Subcutaneous abdominal adipose tissue (tissue), 5 donors: ENCODE results near the gene GPX2.
A peak's percentile ranks its signal among the peaks of the same experiment; 100 is the strongest.
"Not testable (repeated sequence)": the region's sequence is repeated elsewhere in the genome, so short reads cannot be mapped to it uniquely, and the experiment has no call there.

Experiments used
- H3K27ac ChIP-seq: one replicate; pipeline ENCODE4 v1.7.0; 2013; ENCODE audit warnings: low read depth, mild to moderate bottlenecking, inconsistent platforms, low read length, moderate library complexity
- H3K27me3 ChIP-seq, 5 donors: one replicate each; pipeline ENCODE4 v1.7.0; 2013; ENCODE audit warnings: low read length in 5 of 5, inconsistent platforms in 1 of 5; ENCODE audit not compliant: control insufficient read depth in 5 of 5, insufficient read depth in 4 of 5
- H3K36me3 ChIP-seq, 5 donors: one replicate each; pipeline ENCODE4 v1.7.0; 2013; ENCODE audit warnings: low read length in 5 of 5; ENCODE audit not compliant: control insufficient read depth in 5 of 5, insufficient read depth in 5 of 5
- H3K4me1 ChIP-seq, 5 donors: one replicate each; pipeline ENCODE4 v1.7.0; 2013; ENCODE audit warnings: low read length in 5 of 5, mild to moderate bottlenecking in 3 of 5, moderate library complexity in 1 of 5; ENCODE audit not compliant: control insufficient read depth in 5 of 5, insufficient read depth in 5 of 5
- H3K4me3 ChIP-seq, 5 donors: one replicate each; pipeline ENCODE4 v1.7.0; 2013; ENCODE audit warnings: low read length in 5 of 5, low read depth in 1 of 5
- H3K9ac ChIP-seq, 5 donors: one replicate each; pipeline ENCODE4 v1.7.0; 2013; ENCODE audit warnings: low read length in 5 of 5, mild to moderate bottlenecking in 4 of 5, moderate library complexity in 3 of 5
- H3K9me3 ChIP-seq, 5 donors: one replicate each; pipeline ENCODE4 v1.7.0; 2013; ENCODE audit warnings: low read length in 5 of 5; ENCODE audit not compliant: control insufficient read depth in 5 of 5
- donor health status: healthy.
- donor health status: healthy.
- donor health status: healthy.
- donor health status: healthy.
- donor health status: healthy.

Gene GPX2

DNA sequence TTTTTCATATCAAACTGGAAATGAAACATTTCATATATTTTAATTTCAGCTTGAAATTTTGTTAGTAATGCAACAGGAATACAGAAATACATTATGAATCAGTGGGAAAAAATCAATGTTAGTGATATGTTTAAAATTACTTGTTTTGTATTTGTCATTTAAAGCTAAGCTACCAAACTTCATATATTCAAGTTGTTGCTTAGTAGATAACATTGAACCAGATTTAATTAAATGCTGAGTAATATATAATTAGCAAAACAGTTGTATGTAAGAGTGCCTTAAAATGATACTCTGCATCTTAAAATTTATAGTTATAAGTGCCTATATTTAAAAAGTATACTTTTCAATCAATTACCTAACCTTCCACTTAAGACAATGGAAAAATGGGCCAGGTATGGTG is 23.3 kb downstream of the GPX2 start:
- Histone ChIP-seq H3K27me3 (no peaks in the 10 kb centered on the region), H3K27ac (peak overlapping the region; percentile 38), H3K9me3 (no peaks in the 10 kb centered on the region), H3K4me1 (peaks cover 0 to 37% (median 25%) of the 10 kb centered on the region in 5 donors), H3K9ac (no peak overlapping the region), H3K4me3 (no peak overlapping the region), H3K36me3 (peaks cover under 1 to 8% (median 4%) of the 10 kb centered on the region in 5 donors)

DNA sequence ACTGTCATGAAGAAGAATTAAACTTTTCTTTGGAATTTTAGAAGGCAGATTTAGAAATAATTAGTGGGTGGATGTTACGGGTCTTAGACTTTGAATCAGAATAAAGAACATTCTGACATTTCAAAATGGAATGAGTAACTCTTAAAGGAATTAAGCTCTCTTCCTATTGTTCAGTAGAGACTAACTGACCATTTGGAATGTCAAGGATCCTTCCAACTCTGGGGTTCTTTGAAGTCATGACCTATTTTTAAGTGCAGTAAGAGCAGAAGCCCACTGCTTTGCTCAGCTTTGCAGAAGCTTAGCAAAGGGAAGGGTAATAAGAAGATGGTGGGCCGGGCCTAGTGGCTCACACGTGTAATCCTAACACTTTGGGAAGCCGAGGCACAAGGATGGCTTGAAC is 24.3 kb downstream of the GPX2 start:
- H3K4me3 ChIP-seq = no peak overlapping the region
- no peaks in the 10 kb centered on the region for H3K9me3 ChIP-seq
- peak overlapping the region; percentile 38 for H3K27ac ChIP-seq
- H3K27me3 ChIP-seq = no peaks in the 10 kb centered on the region
- no peak overlapping the region for H3K9ac ChIP-seq
- H3K36me3 ChIP-seq = peaks cover 0 to 2% (median 0%) of the 10 kb centered on the region in 5 donors
- peaks cover 0 to 39% (median 31%) of the 10 kb centered on the region in 5 donors for H3K4me1 ChIP-seq

DNA sequence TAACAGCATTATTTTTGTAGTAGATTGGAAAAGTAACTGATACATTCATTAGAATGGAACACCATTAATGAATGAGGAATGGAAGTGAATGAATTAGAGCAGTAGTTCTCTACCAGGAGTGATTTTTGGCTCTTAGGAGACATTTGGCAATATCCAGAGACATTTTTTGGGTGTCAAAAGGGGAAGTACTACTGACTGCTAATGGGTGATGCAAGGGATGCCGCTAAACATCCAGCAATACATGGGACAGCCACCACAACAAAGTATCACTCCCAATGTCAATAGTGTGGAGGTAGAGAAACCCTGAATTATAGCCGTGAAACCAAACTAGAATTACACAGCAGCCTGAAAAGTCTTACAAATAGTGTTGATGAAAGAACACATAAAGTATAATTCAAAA is 26.7 kb downstream of the GPX2 start:
- Histone ChIP-seq H3K4me3 (peak overlapping the region in 2 of 5 donors; percentile 96 to 98), H3K36me3 (no peaks in the 10 kb centered on the region), H3K27ac (no peak overlapping the region), H3K9ac (no peak overlapping the region), H3K27me3 (no peaks in the 10 kb centered on the region), H3K4me1 (peaks cover 0 to 36% (median 31%) of the 10 kb centered on the region in 5 donors), H3K9me3 (no peaks in the 10 kb centered on the region)

DNA sequence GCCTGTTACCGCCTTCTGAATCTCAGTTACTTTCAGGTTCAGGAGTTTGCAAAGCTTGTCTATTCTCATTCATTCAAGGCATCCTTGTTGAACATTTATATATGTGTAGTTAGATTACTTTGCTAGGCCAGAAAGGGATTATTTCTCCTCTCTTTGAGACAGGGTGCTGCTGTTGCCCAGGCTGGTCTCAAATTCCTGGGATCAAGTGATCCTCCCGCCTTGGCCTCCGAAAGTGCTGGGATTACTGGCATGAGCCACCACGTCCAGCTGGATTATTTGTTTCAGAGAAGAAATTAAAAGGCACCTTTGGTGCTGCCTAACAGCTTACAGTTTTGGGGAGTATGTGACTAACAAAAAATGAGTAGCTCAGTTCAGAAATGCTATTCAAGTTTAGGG is 27.5 kb downstream of the GPX2 start:
- Histone ChIP-seq H3K36me3 (no peaks in the 10 kb centered on the region), H3K9me3 (no peaks in the 10 kb centered on the region), H3K4me1 (peaks cover 0 to 29% (median 25%) of the 10 kb centered on the region in 5 donors), H3K27ac (peak overlapping the region; percentile 97), H3K9ac (peak overlapping the region; percentile 95 to 99 (median 99)), H3K4me3 (peak overlapping the region; percentile 89 to 98 (median 91)), H3K27me3 (no peaks in the 10 kb centered on the region)

DNA sequence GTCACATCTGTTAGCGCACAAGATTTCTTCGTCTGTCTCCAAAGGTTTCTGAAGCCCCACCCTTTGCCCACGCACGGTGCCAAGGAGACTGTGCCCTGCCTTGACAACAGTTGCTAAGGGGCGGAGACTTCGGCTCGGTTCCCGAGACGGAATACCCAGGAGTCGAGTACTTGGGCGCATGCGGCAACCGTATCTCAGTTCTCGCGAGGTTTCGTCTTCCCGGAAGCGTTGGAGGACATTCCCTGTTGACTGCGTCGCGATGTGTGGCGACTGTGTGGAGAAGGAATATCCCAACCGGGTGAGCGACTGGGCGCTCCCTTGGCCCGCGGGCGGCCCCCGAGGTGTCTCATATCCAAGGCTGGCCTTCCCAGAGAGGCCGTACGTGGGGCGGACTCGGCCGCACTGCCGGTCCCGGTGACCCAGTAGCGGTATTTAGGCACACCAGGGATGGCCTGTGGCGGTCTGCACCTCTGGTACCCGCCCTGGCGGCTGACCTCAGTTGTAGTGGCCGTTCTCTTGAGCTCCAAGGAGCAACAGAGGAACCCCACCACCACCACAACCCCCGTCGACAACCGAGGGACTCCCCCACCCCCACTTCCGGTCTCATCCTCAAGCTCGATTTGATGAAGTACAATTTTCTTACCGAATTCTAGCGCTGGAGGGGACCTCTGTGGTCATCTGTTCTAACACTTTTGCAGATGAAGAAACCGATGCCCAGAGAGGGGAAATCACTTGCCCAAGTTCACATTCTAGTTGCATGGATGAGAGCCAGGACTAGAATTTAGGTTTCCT is 28.1 kb downstream of the GPX2 start, which contains the start of gene CHURC1:
TSS of gene CHURC1 (plus strand) at position 219 of the 792 bp plus-strand sequence. CDS start at position 260, 41 bp downstream.
- peaks cover 0 to 3% (median 0%) of the 10 kb centered on the region in 5 donors for H3K27me3 ChIP-seq
- no peaks in the 10 kb centered on the region for H3K9me3 ChIP-seq
- H3K4me1 ChIP-seq = peaks cover 0 to 25% (median 21%) of the 10 kb centered on the region in 5 donors
- H3K9ac ChIP-seq = peak within 1 kb of the TSS; percentile 95 to 99 (median 99)
- H3K36me3 ChIP-seq = no peaks in the 10 kb centered on the region
- H3K27ac ChIP-seq = peak within 1 kb of the TSS; percentile 97
- peak within 1 kb of the TSS; percentile 89 to 98 (median 91) for H3K4me3 ChIP-seq

DNA sequence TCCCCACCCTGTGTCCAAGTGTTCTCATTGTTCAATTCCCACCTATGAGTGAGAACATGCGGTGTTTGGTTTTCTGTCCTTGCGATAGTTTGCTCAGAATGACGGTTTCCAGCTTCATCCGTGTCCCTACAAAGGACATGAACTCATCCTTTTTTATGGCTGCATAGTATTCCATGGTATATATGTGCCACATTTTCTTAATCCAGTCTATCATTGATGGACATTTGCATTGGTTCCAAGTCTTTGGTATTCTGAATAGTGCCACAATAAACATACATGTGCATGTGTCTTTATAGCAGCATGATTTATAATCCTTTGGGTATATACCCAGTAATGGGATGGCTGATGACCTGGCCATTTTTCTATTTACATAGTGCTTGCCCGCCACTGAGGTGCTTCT is 29.1 kb downstream of the GPX2 start:
- H3K9me3 ChIP-seq, H3K36me3 ChIP-seq, H3K27ac ChIP-seq, H3K9ac ChIP-seq, H3K27me3 ChIP-seq: not testable (repeated sequence)
- Histone ChIP-seq H3K4me1 (peaks cover 0 to 25% (median 18%) of the 10 kb centered on the region in 5 donors), H3K4me3 (peak overlapping the region in 4 of 5 donors; percentile 65 to 98 (median 94))

DNA sequence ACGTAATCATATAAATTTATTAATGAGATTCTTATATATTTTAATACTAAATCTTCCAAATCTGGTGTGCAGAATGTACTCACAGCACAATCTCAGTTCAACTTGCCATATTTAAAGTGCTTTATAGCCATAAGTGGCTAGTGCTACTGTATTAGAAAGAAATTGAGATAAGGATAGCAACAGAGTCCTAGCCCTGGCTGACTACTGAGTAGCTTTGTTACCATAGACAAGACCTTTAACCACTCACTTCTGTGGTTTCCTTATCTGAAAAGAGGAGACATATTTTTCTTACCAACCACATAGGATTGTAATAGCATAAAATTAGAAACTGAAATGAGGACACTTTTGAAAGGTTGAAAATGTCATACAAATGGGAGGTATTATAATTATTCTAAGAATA is 30.3 kb downstream of the GPX2 start:
- no peaks in the 10 kb centered on the region for H3K9me3 ChIP-seq
- no peak overlapping the region for H3K4me3 ChIP-seq
- peaks cover 0 to 23% (median 16%) of the 10 kb centered on the region in 5 donors for H3K4me1 ChIP-seq
- peaks cover 0 to 4% (median 0%) of the 10 kb centered on the region in 5 donors for H3K27me3 ChIP-seq
- H3K9ac ChIP-seq = no peak overlapping the region
- H3K36me3 ChIP-seq = no peaks in the 10 kb centered on the region
- no peak overlapping the region for H3K27ac ChIP-seq

DNA sequence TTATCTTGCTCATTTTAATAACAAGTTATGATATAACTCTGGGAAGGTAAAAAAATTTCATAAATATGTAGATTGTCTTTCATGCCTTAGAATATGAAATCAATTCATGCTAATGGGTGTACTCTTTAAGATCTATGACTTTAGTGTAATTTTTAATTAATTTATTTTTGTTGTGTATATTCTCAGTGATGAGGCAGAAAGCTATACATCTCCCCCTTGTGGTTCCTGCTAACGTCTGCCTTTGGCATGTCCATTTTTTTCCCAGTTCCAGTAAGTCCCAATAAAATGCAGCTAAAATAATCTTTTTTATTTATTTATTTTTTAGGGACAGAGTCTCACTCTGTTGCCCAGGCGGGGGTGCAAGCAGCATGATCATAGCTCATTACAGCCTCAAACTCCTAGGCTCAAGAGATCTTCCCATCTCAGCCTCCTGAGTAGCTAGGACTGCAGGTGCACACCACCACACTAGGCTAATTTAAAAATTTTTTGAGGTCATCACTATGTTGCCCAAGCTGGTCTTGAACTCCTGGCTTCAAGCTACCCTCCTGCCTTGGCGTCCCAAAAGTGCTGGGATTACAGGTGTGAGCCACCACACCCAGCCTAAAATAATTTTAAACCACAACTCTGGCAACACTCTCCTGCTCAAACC is 31.6 kb downstream of the GPX2 start:
- Histone ChIP-seq H3K27me3 (peaks cover 0 to 4% (median 0%) of the 10 kb centered on the region in 5 donors), H3K4me1 (peaks cover 0 to 20% (median 13%) of the 10 kb centered on the region in 5 donors), H3K27ac (no peak overlapping the region), H3K9ac (no peak overlapping the region), H3K9me3 (no peaks in the 10 kb centered on the region), H3K36me3 (no peaks in the 10 kb centered on the region), H3K4me3 (no peak overlapping the region)

DNA sequence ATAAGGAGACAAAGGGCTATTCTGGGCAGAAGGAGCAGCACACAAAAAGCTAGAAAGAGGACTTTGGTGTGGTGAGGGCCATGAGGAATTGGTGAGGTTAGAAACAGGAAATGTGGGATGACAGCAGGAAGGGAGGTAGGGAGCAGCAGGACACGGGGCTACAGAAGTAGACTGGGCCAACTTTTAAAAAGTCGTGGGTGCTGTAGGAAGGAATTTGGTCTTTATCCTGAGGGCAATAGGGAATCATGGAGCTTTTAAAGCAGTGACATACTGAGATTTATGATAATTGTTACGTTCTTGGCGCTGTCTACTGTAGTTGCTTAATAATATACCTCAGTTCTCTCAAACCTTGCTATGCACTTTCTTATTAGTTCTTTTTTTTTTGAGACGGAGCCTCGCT is 36.5 kb downstream of the GPX2 start:
- peaks cover 0 to 4% (median 0%) of the 10 kb centered on the region in 5 donors for H3K27me3 ChIP-seq
- H3K4me3 ChIP-seq = no peak overlapping the region
- no peaks in the 10 kb centered on the region for H3K9me3 ChIP-seq
- H3K4me1 ChIP-seq = no peaks in the 10 kb centered on the region
- no peak overlapping the region for H3K27ac ChIP-seq
- H3K36me3 ChIP-seq = no peaks in the 10 kb centered on the region
- H3K9ac ChIP-seq = no peak overlapping the region

DNA sequence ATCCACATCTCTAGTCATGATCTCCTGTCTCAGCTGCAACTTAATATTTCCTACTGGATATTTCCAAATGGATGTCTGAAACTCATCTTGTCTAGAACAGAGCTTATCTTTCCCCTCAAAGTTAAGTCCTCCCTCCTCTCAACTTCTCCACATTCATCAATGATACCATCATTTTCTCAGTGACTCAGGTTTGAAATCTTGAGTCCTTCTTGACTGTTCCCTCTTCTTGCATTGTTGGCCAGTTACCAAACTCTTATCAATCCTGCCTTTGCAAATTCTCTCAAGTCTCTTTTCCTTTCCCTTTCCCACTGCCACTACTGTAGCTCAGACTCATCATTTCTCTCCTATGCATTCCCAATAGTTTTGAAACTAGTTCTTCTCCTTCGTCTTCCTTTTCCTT is 42.6 kb downstream of the GPX2 start:
- Histone ChIP-seq H3K4me3 (no peak overlapping the region), H3K27ac (no peak overlapping the region), H3K27me3 (no peaks in the 10 kb centered on the region), H3K9ac (no peak overlapping the region), H3K4me1 (no peaks in the 10 kb centered on the region), H3K36me3 (no peaks in the 10 kb centered on the region), H3K9me3 (no peaks in the 10 kb centered on the region)
